B cell (primary cell): Measurements from ENCODE around the gene CCDC57. TPM values are rescaled to one million over a fixed set of nuclear protein-coding genes. Genes with fewer than 3 reads are reported as not detected.

ENCODE experiments used
- ATAC-seq: fragments of 200-7000 bp; cut with Tn5 transposase; one replicate; pipeline ENCODE4 v1.10.0; 2021; ENCODE audit warnings: low read depth, mild to moderate bottlenecking, moderate number of reproducible peaks, moderate library complexity
- CTCF ChIA-PET: fragments of 350-600 bp; sonication (Branson Sonifier 250); formaldehyde crosslinking; loops from one replicate; lab custom pipeline; 2021; ENCODE audit warnings: antibody characterized with exemption, inconsistent platforms; lab: Charles Lee
- POLR2A ChIA-PET: fragments of 350-600 bp; sonication (Branson Sonifier 250); formaldehyde crosslinking; loops from one replicate; lab custom pipeline; 2021; ENCODE audit warnings: antibody characterized with exemption; lab: Charles Lee
- DNase-seq: peaks from one replicate; pipeline ENCODE4 v3.0.0; 2013
- H2AFZ ChIP-seq: 2 replicates; pipeline ENCODE4 v1.6.1; 2012; ENCODE audit warnings: mild to moderate bottlenecking, low read depth, low read length; ENCODE audit not compliant: insufficient read depth, poor library complexity, severe bottlenecking
- H3K27ac ChIP-seq, 2 donors: 1 replicate in 1 of 2; 2 replicates in 1 of 2; pipeline ENCODE4 v1.5.1; 2012 to 2013; ENCODE audit warnings: low read length in 2 of 2, mild to moderate bottlenecking in 2 of 2, moderate library complexity in 1 of 2
- H3K27me3 ChIP-seq, 4 experiments: fragments of 200-600 bp in 1 of 4; sonication (generic) in 1 of 4; replicated peaks in 1 of 4; 1 replicate in 2 of 4; 2 replicates in 2 of 4; pipeline versions ENCODE4 v1.6.1 to v1.7.0; 2013 to 2016; ENCODE audit warnings: low read length in 3 of 4, mild to moderate bottlenecking in 2 of 4, mixed read lengths in 1 of 4, moderate library complexity in 1 of 4; ENCODE audit not compliant: insufficient read depth in 4 of 4, control insufficient read depth in 3 of 4; ENCODE audit errors: control extremely low read depth in 1 of 4
- H3K36me3 ChIP-seq, 2 experiments: replicated peaks in 1 of 2; 1 replicate in 1 of 2; 2 replicates in 1 of 2; pipeline versions ENCODE4 v1.6.1 to v1.7.1; 2013; ENCODE audit warnings: low read length in 1 of 2; ENCODE audit not compliant: insufficient read depth in 2 of 2, control insufficient read depth in 1 of 2; ENCODE audit errors: control extremely low read depth in 1 of 2, extremely low read depth in 1 of 2
- H3K4me1 ChIP-seq, 2 donors: fragments of 200-600 bp in 1 of 2; sonication (generic) in 1 of 2; 1 replicate in 1 of 2; 2 replicates in 1 of 2; pipeline versions ENCODE4 v1.5.1 to v1.6.1; 2013 to 2017; ENCODE audit warnings: low read length in 2 of 2; ENCODE audit not compliant: control insufficient read depth in 2 of 2, insufficient read depth in 2 of 2
- H3K4me2 ChIP-seq: replicated peaks from 2 replicates; pipeline ENCODE3; 2012; ENCODE audit warnings: mild to moderate bottlenecking, low read depth, low read length; ENCODE audit not compliant: poor library complexity, severe bottlenecking
- H3K4me3 ChIP-seq, 5 experiments: fragments of 200-600 bp in 1 of 5; sonication (generic) in 1 of 5; 1 replicate in 3 of 5; 2 replicates in 2 of 5; pipeline versions ENCODE4 v1.5.1 to v1.7.0; 2011 to 2016; ENCODE audit warnings: low read length in 4 of 5, mild to moderate bottlenecking in 4 of 5, low read depth in 2 of 5, control low read depth in 1 of 5, moderate library complexity in 1 of 5; ENCODE audit not compliant: insufficient read depth in 1 of 5; ENCODE audit errors: control extremely low read depth in 1 of 5, extremely low read depth in 1 of 5
- H3K79me2 ChIP-seq: fragments of 200-600 bp; sonication (generic); one replicate; pipeline ENCODE4 v1.6.0; 2016; ENCODE audit warnings: low read length; ENCODE audit not compliant: control insufficient read depth, insufficient read depth
- H3K9ac ChIP-seq: fragments of 200-600 bp; sonication (generic); 2 replicates; pipeline ENCODE4 v1.6.1; 2017; ENCODE audit warnings: mild to moderate bottlenecking, low read length, moderate library complexity
- H3K9me3 ChIP-seq, 3 donors: one replicate each; pipeline versions ENCODE4 v1.6.1 to v1.7.1; 2013; ENCODE audit warnings: low read length in 2 of 3; ENCODE audit not compliant: control insufficient read depth in 2 of 3, insufficient read depth in 1 of 3; ENCODE audit errors: control extremely low read depth in 1 of 3
- H4K20me1 ChIP-seq: 2 replicates; pipeline ENCODE4 v1.6.0; 2012; ENCODE audit warnings: mild to moderate bottlenecking, low read length; ENCODE audit not compliant: insufficient read depth, control insufficient read depth, poor library complexity, severe bottlenecking
- H3K27ac Mint-ChIP-seq: one replicate; pipeline ENCODE4 v1.8.0; 2021; ENCODE audit warnings: mixed read lengths
- H3K27me3 Mint-ChIP-seq: one replicate; pipeline ENCODE4 v1.8.0; 2021; ENCODE audit warnings: mixed read lengths
- H3K4me1 Mint-ChIP-seq: one replicate; pipeline ENCODE4 v1.8.0; 2021; ENCODE audit warnings: mixed read lengths
- H3K4me3 Mint-ChIP-seq: one replicate; pipeline ENCODE4 v1.8.0; 2021; ENCODE audit warnings: mixed read lengths
- H3K9me3 Mint-ChIP-seq: one replicate; pipeline ENCODE4 v1.8.0; 2022; ENCODE audit warnings: mixed read lengths; ENCODE audit not compliant: insufficient read depth
- EZH2 ChIP-seq: IDR thresholded peaks from 2 replicates; pipeline ENCODE4 v1.6.1; 2012; ENCODE audit warnings: borderline replicate concordance, low read depth, mild to moderate bottlenecking, moderate library complexity, low read length; ENCODE audit not compliant: insufficient read depth, poor library complexity, severe bottlenecking
- WGBS: methylation state at CpG from one replicate; pipeline ENCODE4 v1.1.5; 2013; ENCODE audit warnings: missing lambda C conversion rate; ENCODE audit not compliant: insufficient coverage; 5-methylcytosine and 5-hydroxymethylcytosine counted together
- intact Hi-C: fragments of 100-400 bp; cut with micrococcal nuclease; formaldehyde crosslinking; loops from one replicate; pipeline ENCODE4 v1.10.0; 2022
- polyA plus RNA-seq: library from polyadenylated mRNA; depleted of rRNA; stranded (reverse); fragments of >200 nt; gene quantifications from 2 replicates; pipeline ENCODE4 v1.2.3, GENCODE V29; 2012
- total RNA-seq, 2 donors: library from RNA; stranded (reverse); fragments of 120-200 nt in 1 of 2; gene quantifications; 1 replicate in 1 of 2; 2 replicates in 1 of 2; pipeline versions ENCODE4 v1.2.3 to v1.2.4, GENCODE V29; 2013 to 2022
- TF ChIP-seq, protein P1 (sequence below): fragments of 200-600 bp; IDR thresholded peaks from one replicate; pipeline ENCODE4 v1.8.0; 2022; ENCODE audit warnings: antibody characterized with exemption, mild to moderate bottlenecking

Gene CCDC57
- total and polyA plus RNA-seq, 2 donors (not counting 1 experiment from before 2014, with no cell fraction given), result 49.7 to 67.2 TPM

GRCh38 chr17:82188001-82188961, 24.4 kb downstream of the CCDC57 start:
- DNase-seq, result no peak
- POLR2A ChIA-PET, result no interaction called here

DNA sequence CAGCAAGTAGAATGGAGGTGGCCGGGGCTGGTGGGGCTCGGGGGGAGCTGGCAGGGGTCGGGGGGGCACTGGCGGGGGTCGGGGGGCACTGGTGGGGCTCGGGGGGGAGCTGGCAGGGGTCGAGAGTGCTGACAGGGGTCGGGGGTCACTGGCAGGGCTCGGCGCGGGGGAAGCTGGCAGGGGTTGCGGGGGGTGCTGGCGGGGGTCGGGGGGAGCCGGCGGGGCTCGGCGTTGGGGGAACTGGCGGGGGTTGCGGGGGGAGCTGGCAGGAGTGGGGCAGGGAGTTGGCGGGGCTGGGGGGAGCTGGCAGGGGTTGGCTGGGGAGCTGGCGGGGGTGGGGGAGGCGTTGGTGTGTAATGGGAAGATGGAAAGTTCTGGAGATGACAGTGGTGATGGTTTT, 25.1 kb downstream of the CCDC57 start:
- POLR2A ChIA-PET, result no interaction called here
- H3K4me2 ChIP-seq, result no peak overlapping the region
- ATAC-seq (no peak), DNase-seq (no peak)
- no peaks in the 10 kb centered on the region for H3K79me2 ChIP-seq
- CTCF ChIA-PET, result no interaction called here
- peaks cover 0 to 10% of the 10 kb centered on the region in 2 experiments for H3K36me3 ChIP-seq
- no peaks in the 10 kb centered on the region for H3K27me3 ChIP-seq
- Mint-ChIP-seq H3K4me3 (no peak overlapping the region), H3K9me3 (no peaks in the 10 kb centered on the region), H3K4me1 (no peaks in the 10 kb centered on the region), H3K27ac (no peak overlapping the region), H3K27me3 (no peaks in the 10 kb centered on the region)
- H3K4me3 ChIP-seq, result no peak overlapping the region
- H2AFZ ChIP-seq, result no peak overlapping the region
- TF ChIP-seq, protein P1, sequence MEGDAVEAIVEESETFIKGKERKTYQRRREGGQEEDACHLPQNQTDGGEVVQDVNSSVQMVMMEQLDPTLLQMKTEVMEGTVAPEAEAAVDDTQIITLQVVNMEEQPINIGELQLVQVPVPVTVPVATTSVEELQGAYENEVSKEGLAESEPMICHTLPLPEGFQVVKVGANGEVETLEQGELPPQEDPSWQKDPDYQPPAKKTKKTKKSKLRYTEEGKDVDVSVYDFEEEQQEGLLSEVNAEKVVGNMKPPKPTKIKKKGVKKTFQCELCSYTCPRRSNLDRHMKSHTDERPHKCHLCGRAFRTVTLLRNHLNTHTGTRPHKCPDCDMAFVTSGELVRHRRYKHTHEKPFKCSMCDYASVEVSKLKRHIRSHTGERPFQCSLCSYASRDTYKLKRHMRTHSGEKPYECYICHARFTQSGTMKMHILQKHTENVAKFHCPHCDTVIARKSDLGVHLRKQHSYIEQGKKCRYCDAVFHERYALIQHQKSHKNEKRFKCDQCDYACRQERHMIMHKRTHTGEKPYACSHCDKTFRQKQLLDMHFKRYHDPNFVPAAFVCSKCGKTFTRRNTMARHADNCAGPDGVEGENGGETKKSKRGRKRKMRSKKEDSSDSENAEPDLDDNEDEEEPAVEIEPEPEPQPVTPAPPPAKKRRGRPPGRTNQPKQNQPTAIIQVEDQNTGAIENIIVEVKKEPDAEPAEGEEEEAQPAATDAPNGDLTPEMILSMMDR, result no peak
- TF ChIP-seq EZH2, result no peak
- no peaks in the 10 kb centered on the region for H4K20me1 ChIP-seq
- H3K4me1 ChIP-seq, result no peaks in the 10 kb centered on the region
- H3K27ac ChIP-seq, result no peak overlapping the region
- H3K9me3 ChIP-seq, result no peaks in the 10 kb centered on the region
- H3K9ac ChIP-seq, result no peak overlapping the region
- no CpG with 5 or more reads among the region's 23 CpGs for WGBS
- intact Hi-C loops, result no loop called here

More at GRCh38 chr17:82188001-82188961, 24.4 kb downstream of the CCDC57 start:
- Mint-ChIP-seq H3K4me3 (no peak overlapping the region), H3K9me3 (no peaks in the 10 kb centered on the region), H3K4me1 (peaks cover 2% of the 10 kb centered on the region), H3K27ac (no peak overlapping the region), H3K27me3 (no peaks in the 10 kb centered on the region)
- no peak overlapping the region for H3K9ac ChIP-seq
- H3K36me3 ChIP-seq, result peaks cover 0 to 7% of the 10 kb centered on the region in 2 experiments
- H3K27ac ChIP-seq, result no peak overlapping the region
- 92% methylated on average over 26 of the region's 26 CpGs for WGBS
- no peak overlapping the region for H2AFZ ChIP-seq
- CTCF ChIA-PET, result no interaction called here
- H3K4me3 ChIP-seq, result no peak overlapping the region
- H4K20me1 ChIP-seq, result no peaks in the 10 kb centered on the region
- TF ChIP-seq EZH2, result no peak
- TF ChIP-seq, protein P1, result no peak
- H3K79me2 ChIP-seq, result no peaks in the 10 kb centered on the region
- intact Hi-C loops, result no loop called here
- no peaks in the 10 kb centered on the region for H3K9me3 ChIP-seq
- no peaks in the 10 kb centered on the region for H3K27me3 ChIP-seq
- H3K4me1 ChIP-seq, result no peaks in the 10 kb centered on the region
- ATAC-seq, result no peak
- H3K4me2 ChIP-seq, result no peak overlapping the region
